ENCODE data around the gene PHC1. TPM values are rescaled to one million over a fixed set of nuclear protein-coding genes. Genes with fewer than 3 reads are reported as not detected.

Gene PHC1
- total RNA-seq, 1 experiment from 2014 or later, result 568 TPM

DNA sequence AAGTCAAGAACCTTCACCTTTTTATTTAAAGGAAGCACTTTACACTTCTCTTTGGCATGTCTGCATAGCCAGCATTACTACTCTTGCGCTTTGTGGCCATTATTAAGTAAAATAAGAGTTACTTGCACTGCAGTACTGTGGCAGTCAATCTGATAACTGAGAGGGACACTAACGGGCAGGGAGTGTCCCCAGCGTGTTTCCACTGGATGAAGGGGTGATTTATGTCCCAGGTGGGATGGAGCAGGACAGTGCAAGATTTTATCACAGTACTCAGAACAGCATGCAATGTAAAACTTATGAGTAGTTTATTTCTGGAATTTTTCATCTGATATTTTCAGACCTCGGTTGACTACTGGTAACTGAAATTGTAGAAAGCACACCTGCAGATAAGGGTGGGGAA, 43.3 kb downstream of the PHC1 start:
- no peak overlapping the region for H2BK120ac ChIP-seq (ENCODE audit: low read depth, low read length, poor library complexity, severe bottlenecking)
- H3K18ac ChIP-seq (ENCODE audit: insufficient read length, low read depth, low read length), result no peak overlapping the region
- no peak overlapping the region for H2AFZ ChIP-seq (ENCODE audit: low read length)
- no peak overlapping the region for H2BK20ac ChIP-seq (ENCODE audit: low read depth, low read length, poor library complexity, severe bottlenecking)
- no peak overlapping the region for H4K8ac ChIP-seq (replicated peaks; ENCODE audit: insufficient read length, low read depth, low read length)
- no peak overlapping the region for H3K4me2 ChIP-seq (ENCODE audit: insufficient read depth, insufficient read length, low read length)
- H3K79me2 ChIP-seq (ENCODE audit: insufficient read depth, low read length), result no peaks in the 10 kb centered on the region
- Mint-ChIP-seq H3K27ac (no peak overlapping the region), H3K4me1 (peaks cover 0 to 3% of the 10 kb centered on the region in 2 experiments; a peak in 1 of 4 replicates), H3K4me3 (no peak overlapping the region), H3K27me3 (ENCODE audit: low read depth) (no peaks in the 10 kb centered on the region), H3K36me3 (ENCODE audit: insufficient read depth in 1 of 3, low read depth in 3 of 3) (peaks cover 33 to 53% (median 39%) of the 10 kb centered on the region in 3 experiments), H3K9me3 (peaks cover 19 to 23% of the 10 kb centered on the region in 2 experiments)
- H2BK12ac ChIP-seq (ENCODE audit: insufficient read length, low read depth, low read length), result no peak overlapping the region
- no peak overlapping the region for H4K5ac ChIP-seq (ENCODE audit: insufficient read length, low read depth, low read length)
- H3K4ac ChIP-seq (ENCODE audit: low read depth, low read length), result no peak overlapping the region
- no peak overlapping the region for H3K9ac ChIP-seq (ENCODE audit: extremely low read depth, insufficient read length, low read length)
- H4K91ac ChIP-seq (ENCODE audit: insufficient read length, low read depth, low read length), result no peak overlapping the region
- H3K4me1 ChIP-seq (ENCODE audit: insufficient read depth, low read length), result no peaks in the 10 kb centered on the region
- no peak overlapping the region for H2AK5ac ChIP-seq (ENCODE audit: insufficient read length, low read length)
- H3K27ac ChIP-seq (ENCODE audit: insufficient read length, low read depth, low read length), result no peak overlapping the region
- H2BK5ac ChIP-seq (ENCODE audit: insufficient read length, low read length), result no peak overlapping the region
- H3K56ac ChIP-seq (ENCODE audit: insufficient read length, low read depth, low read length), result no peak overlapping the region
- no peak for DNase-seq
- no peaks in the 10 kb centered on the region for H3K79me1 ChIP-seq (ENCODE audit: insufficient read depth, low read depth, low read length, poor library complexity, severe bottlenecking)
- H3K23ac ChIP-seq (ENCODE audit: insufficient read length, low read depth, low read length), result no peak overlapping the region
- no peaks in the 10 kb centered on the region for H3K23me2 ChIP-seq (ENCODE audit: insufficient read length, low read depth, low read length, poor library complexity, severe bottlenecking)
- no peak overlapping the region for H3T11ph ChIP-seq (ENCODE audit: low read length)
- no peaks in the 10 kb centered on the region for H3K27me3 ChIP-seq (ENCODE audit: insufficient read depth, low read length)
- H2BK15ac ChIP-seq (ENCODE audit: low read depth, low read length), result no peak overlapping the region
- TF ChIP-seq, protein P1, sequence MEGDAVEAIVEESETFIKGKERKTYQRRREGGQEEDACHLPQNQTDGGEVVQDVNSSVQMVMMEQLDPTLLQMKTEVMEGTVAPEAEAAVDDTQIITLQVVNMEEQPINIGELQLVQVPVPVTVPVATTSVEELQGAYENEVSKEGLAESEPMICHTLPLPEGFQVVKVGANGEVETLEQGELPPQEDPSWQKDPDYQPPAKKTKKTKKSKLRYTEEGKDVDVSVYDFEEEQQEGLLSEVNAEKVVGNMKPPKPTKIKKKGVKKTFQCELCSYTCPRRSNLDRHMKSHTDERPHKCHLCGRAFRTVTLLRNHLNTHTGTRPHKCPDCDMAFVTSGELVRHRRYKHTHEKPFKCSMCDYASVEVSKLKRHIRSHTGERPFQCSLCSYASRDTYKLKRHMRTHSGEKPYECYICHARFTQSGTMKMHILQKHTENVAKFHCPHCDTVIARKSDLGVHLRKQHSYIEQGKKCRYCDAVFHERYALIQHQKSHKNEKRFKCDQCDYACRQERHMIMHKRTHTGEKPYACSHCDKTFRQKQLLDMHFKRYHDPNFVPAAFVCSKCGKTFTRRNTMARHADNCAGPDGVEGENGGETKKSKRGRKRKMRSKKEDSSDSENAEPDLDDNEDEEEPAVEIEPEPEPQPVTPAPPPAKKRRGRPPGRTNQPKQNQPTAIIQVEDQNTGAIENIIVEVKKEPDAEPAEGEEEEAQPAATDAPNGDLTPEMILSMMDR (conservative IDR thresholded peaks at IDR 0.05), result no peak
- no CpG with 5 or more reads among the region's 4 CpGs for WGBS (ENCODE audit: extremely low coverage, insufficient read length, low lambda C conversion rate)
- peaks cover 25% of the 10 kb centered on the region for H3K9me3 ChIP-seq (ENCODE audit: control insufficient read depth, low read depth, low read length)
- H4K20me1 ChIP-seq (ENCODE audit: control insufficient read depth, insufficient read depth, insufficient read length), result no peaks in the 10 kb centered on the region
- no peak overlapping the region for H3K14ac ChIP-seq (ENCODE audit: insufficient read depth, low read length)

All from H9 (cell line).